Activated T-helper 2 cell treated with anti-CD3 and anti-CD28 coated beads, Interferon-gamma antibody, Interleukin-2, Interleukin-4, amounts not matched to agents 10 μg/mL and 5 μg/mL and 100 μg/mL, durations not matched to agents 14 hours and 24 hours and 36 hours (primary cell): ENCODE results near the gene CRISPLD2. TPM values are rescaled to one million over a fixed set of nuclear protein-coding genes. Genes with fewer than 3 reads are reported as not detected.
"Not testable (repeated sequence)": the region's sequence is repeated elsewhere in the genome, so short reads cannot be mapped to it uniquely, and the experiment has no call there.

Experiments used
- DNase-seq: peaks from one replicate; pipeline ENCODE4 v3.0.0; 2021; ENCODE audit warnings: low spot score
- H3K27ac Mint-ChIP-seq: one replicate; pipeline ENCODE4 v1.8.0; 2021; ENCODE audit warnings: mixed read lengths
- H3K27me3 Mint-ChIP-seq: one replicate; pipeline ENCODE4 v1.8.0; 2021; ENCODE audit warnings: low read depth, mixed read lengths
- H3K36me3 Mint-ChIP-seq: one replicate; pipeline ENCODE4 v1.8.0; 2021; ENCODE audit warnings: low read depth, mixed read lengths
- H3K4me1 Mint-ChIP-seq: one replicate; pipeline ENCODE4 v1.8.0; 2021; ENCODE audit warnings: low read depth, mixed read lengths
- H3K4me3 Mint-ChIP-seq: one replicate; pipeline ENCODE4 v1.8.0; 2021; ENCODE audit warnings: low read depth, mild to moderate bottlenecking, moderate library complexity, mixed read lengths
- H3K9me3 Mint-ChIP-seq: one replicate; pipeline ENCODE4 v1.8.0; 2021; ENCODE audit warnings: mixed read lengths
- intact Hi-C: fragments of 100-400 bp; cut with micrococcal nuclease; formaldehyde crosslinking; loops from one replicate; pipeline ENCODE4 v1.15.1; 2023
- total RNA-seq: library from RNA; stranded (reverse); gene quantifications from 2 replicates; pipeline ENCODE4 v1.2.3, GENCODE V29; 2022

Gene CRISPLD2
- total RNA-seq, 1 donor from 2014 or later: 0.23 TPM

DNA sequence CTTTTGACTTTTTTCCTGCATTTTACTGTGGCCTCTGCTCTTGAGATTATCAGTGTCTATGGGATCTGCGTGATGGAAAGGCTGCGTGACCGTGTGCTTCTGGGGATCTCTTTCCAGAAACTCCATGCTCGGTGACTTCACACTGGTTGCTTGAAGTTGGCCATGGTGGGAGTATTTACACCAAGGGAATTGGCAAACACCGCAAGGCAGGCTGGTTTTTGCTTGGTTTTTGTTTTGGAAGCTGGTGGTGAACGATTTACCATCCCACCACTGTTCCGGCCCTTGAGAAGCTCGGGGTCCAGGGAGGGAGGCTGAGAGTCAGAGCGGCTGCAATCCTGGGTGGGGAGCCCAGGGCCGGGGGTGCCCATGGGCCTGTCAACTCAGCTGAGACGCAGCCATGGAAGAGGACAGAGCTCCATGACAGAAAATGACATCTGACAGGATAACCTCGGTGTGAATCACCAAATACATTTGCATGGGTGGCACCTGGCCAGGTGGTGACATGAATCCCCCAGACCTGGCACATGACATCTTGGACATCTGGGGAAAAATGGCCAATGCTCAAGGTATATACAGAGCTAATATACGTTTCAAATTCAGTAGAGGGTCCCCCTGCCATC lies 11.1 kb downstream of the CRISPLD2 start:
- intact Hi-C loops: no loop called here
- Mint-ChIP-seq H3K9me3 (no peaks in the 10 kb centered on the region), H3K36me3 (no peaks in the 10 kb centered on the region)

DNA sequence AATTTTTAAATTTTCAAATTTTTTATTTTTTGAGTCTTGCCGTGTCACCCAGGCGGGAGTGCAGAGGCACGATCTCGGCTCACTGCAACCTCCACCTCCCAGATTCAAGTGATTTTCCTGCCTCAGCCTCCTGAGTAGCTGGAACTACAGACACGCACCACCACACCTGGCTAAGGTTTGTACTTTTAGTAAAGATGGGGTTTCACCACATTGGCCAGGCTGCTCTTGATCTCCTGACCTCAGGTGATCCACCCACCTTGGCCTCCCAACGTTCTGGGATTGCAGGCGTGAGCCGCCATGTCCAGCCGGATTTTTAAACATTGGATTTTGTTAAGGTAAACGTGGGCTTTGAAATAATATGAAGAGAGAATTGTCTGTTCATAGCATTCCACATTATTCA lies 11.9 kb downstream of the CRISPLD2 start:
- H3K27me3 Mint-ChIP-seq, H3K9me3 Mint-ChIP-seq, DNase-seq, H3K4me1 Mint-ChIP-seq, intact Hi-C loops, H3K36me3 Mint-ChIP-seq, H3K27ac Mint-ChIP-seq, H3K4me3 Mint-ChIP-seq: not testable (repeated sequence)

More for the DNA sequence above, 11.1 kb downstream of the CRISPLD2 start:
- H3K27ac Mint-ChIP-seq: no peak overlapping the region
- DNase-seq: no peak
- H3K27me3 Mint-ChIP-seq: no peaks in the 10 kb centered on the region
- no peaks in the 10 kb centered on the region for H3K4me1 Mint-ChIP-seq
- H3K4me3 Mint-ChIP-seq: no peak overlapping the region

DNA sequence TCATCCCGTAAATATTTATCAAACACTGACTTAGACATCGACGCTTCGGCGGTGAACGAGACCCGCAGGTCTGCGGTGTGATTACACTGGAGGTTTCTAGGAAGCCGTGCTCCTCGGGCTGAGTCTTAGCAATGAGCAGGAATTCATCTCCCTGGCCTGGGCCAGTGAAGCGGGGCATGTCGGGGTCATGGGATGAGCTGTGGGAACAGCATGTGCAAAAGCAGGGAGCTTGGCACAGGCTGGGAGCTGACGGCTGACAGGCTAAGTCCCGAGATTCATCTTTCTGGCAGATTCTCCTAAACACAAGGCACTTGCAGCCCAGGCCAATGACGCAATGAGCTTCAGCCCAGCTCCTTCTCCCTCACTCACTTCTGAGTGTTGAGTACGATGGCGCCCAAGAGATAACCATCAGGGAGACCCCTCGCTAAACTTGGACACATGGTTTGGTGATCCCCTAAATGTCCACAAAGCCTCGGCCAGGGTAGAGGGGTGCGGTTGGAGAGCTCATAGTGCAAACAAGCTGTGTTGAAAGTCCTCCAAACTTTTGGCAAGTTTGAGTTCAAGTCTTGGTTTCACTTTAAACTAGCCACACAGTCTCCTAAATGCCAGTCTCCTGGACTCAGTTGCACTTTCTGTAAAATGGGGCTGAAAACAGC lies 12.8 kb downstream of the CRISPLD2 start:
- no peaks in the 10 kb centered on the region for H3K36me3 Mint-ChIP-seq
- H3K27me3 Mint-ChIP-seq: no peaks in the 10 kb centered on the region
- no peaks in the 10 kb centered on the region for H3K9me3 Mint-ChIP-seq
- no peak for DNase-seq
- no peaks in the 10 kb centered on the region for H3K4me1 Mint-ChIP-seq
- intact Hi-C loops: no loop called here
- H3K4me3 Mint-ChIP-seq: no peak overlapping the region
- H3K27ac Mint-ChIP-seq: no peak overlapping the region

DNA sequence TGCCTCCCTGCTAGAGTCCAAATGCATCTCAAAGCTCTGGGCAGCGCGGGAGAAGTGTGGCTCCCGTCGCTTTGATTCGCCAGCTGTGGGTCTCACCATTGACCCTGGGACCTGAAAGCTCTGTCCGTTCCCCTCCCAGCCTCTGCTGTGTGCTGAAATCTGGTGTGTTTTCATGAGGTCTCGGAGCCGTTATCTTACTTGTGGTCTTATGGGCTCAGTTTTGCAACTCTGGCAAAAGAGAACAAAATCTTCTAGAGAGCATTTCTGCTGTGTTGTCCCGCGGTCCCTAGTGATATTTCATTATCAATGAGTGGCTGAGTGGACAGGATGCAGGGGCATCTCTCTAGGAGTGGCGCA lies 13.3 kb downstream of the CRISPLD2 start:
- Mint-ChIP-seq H3K27me3 (no peaks in the 10 kb centered on the region), H3K36me3 (no peaks in the 10 kb centered on the region), H3K4me3 (no peak overlapping the region), H3K27ac (no peak overlapping the region), H3K9me3 (no peaks in the 10 kb centered on the region), H3K4me1 (no peaks in the 10 kb centered on the region)
- intact Hi-C loops: no loop called here
- no peak for DNase-seq

DNA sequence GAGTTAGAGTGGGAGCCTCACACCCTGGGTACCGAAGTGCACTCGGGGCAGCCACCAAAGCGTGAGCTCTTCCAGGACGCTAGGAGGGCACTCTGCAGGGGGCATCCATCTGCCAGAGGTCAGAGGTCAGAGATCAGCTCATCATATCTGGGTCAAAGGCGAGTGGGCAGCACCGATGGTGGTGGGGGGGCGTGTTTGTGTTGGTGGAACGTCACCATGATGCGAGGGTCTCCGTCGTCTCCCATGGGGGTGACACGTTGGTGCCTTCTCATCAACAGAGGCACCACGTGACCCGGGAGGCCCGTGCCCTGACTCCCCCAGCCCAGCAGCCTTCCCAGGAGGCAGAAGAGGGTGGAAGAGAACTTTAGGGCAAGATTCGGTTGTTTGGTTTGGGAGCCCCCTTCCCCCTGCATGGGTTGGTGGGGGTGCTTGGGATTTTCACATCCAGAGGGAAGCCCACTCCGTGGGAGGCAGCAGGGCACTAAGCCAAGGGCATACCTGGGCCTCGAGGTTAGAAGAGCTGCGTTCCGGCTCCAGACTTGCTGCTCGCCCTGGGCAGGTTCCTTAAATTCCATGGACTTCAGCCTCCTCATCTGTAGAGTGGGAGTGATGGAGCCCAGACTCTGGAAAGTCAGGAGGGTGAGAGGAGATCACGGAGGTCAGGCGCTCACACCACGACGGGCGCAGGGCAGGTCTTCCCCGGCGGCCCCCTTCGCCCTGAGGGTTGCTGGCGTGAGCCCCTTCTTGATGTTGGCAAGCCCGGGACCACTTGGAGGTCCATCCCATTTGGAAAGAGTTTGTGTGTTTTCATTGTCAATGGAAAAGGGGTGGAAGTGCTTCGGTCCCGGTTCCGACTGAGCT lies 14.0 kb downstream of the CRISPLD2 start:
- Mint-ChIP-seq H3K27me3 (no peaks in the 10 kb centered on the region), H3K4me1 (no peaks in the 10 kb centered on the region), H3K9me3 (no peaks in the 10 kb centered on the region), H3K27ac (no peak overlapping the region), H3K36me3 (no peaks in the 10 kb centered on the region), H3K4me3 (no peak overlapping the region)
- intact Hi-C loops: no loop called here
- DNase-seq: no peak

DNA sequence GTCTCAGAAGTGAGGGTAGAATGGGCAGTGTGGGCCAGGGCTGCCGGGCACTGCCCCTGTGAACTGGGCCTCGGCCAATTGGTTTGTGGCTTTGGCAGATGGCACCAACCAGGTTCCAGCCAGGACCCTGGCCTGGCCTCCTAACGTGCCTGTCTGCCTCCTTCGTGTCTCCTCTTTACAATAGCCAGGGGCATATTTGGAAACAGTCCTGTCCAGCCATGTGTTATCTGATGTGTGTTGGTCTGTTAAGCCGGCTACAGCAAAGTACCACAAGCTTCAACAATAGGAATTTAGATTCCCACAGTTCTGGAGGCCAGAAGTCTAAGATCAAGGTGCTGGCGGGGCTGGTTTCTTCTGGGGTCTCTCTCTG lies 14.6 kb downstream of the CRISPLD2 start:
- Mint-ChIP-seq H3K4me1 (no peaks in the 10 kb centered on the region), H3K4me3 (no peak overlapping the region), H3K9me3 (no peaks in the 10 kb centered on the region), H3K27me3 (no peaks in the 10 kb centered on the region), H3K27ac (no peak overlapping the region), H3K36me3 (no peaks in the 10 kb centered on the region)
- no peak for DNase-seq
- intact Hi-C loops: no loop called here

DNA sequence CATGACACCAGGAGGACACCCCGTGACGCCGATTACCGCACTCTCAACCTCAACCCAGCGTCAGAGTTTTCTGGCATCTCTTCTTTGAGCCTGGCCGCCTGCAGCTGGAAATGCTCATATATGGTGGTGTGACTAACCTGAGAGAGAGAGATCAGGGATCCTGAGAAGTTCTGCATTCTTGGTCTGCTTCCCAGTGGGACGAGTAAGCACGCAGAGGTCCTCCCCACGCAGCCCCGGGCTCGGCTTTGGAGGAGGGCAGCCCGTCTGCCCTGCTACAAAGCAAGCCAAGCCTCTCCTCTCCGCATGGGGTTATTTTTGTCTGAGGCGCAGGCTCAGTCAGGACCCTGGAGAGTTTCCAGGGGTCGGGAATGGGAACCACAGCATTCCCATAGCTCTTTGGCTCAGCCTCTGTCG lies 16.5 kb downstream of the CRISPLD2 start:
- Mint-ChIP-seq H3K27ac (no peak overlapping the region), H3K27me3 (peaks cover 9% of the 10 kb centered on the region), H3K4me3 (no peak overlapping the region), H3K9me3 (no peaks in the 10 kb centered on the region), H3K4me1 (no peaks in the 10 kb centered on the region), H3K36me3 (no peaks in the 10 kb centered on the region)
- DNase-seq: no peak
- intact Hi-C loops: no loop called here

DNA sequence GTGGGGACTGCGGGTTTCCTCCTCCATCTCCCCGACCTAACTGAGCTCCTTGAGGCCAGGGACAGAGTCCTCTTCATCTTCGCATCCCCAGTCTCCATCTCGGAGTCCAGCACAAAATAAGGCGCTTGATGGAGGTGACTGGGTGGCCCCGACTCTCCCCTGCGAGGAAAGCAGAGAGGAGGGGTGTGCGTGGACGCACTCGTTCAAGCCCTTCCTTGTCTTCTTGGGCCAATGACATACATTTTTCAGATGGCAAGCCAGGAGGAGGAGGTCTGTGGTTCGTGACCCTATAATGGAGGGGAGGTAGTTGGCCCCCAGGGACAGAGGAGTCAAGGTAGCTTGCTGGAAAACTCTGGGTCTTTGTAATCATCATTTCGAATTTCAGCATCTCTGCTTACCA lies 17.2 kb downstream of the CRISPLD2 start:
- no peak for DNase-seq
- no peaks in the 10 kb centered on the region for H3K36me3 Mint-ChIP-seq
- H3K4me1 Mint-ChIP-seq: peaks cover 2% of the 10 kb centered on the region
- intact Hi-C loops: no loop called here
- no peak overlapping the region for H3K27ac Mint-ChIP-seq
- no peak overlapping the region for H3K4me3 Mint-ChIP-seq
- no peaks in the 10 kb centered on the region for H3K9me3 Mint-ChIP-seq
- peaks cover 15% of the 10 kb centered on the region for H3K27me3 Mint-ChIP-seq

DNA sequence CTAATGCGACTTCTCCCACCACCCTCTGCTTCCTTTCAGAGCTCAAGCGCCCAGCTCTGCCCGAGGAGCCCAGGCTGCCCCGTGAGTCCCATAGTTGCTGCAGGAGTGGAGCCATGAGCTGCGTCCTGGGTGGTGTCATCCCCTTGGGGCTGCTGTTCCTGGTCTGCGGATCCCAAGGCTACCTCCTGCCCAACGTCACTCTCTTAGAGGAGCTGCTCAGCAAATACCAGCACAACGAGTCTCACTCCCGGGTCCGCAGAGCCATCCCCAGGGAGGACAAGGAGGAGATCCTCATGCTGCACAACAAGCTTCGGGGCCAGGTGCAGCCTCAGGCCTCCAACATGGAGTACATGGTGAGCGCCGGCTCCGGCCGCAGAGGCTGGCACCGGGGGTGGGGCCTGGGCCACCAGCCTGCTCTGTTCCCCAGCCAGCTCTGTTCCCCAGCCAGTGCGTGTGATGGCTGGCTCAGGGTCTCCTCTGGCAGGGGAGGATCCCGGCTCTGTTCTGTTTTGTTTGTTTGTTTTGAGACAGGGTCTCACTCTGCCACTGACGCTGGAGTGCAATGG lies 18.7 kb downstream of the CRISPLD2 start:
- Mint-ChIP-seq H3K9me3 (no peaks in the 10 kb centered on the region), H3K4me3 (no peak overlapping the region), H3K27me3 (peaks cover 15% of the 10 kb centered on the region), H3K27ac (no peak overlapping the region), H3K36me3 (no peaks in the 10 kb centered on the region), H3K4me1 (peaks cover 2% of the 10 kb centered on the region)
- intact Hi-C loops: no loop called here
- no peak for DNase-seq

DNA sequence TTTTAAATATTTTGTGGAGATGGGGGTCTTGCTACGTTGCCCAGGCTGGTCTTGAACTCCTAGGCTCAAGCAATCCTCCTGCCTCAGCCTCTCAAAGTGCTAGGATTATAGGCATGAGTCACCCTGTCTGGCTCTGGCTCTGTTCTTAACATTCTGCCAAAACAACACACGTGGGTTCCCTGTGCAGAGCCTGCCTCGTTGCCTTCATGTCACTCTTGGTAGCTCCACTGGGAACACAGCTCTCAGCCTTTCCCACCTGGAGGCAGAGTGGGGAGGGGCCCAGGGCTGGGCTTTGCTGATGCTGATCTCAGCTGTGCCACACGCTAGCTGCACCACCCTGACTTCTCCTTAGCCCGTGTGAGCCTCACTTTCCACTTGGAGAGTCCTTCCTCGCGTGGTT lies 19.3 kb downstream of the CRISPLD2 start:
- H3K4me1 Mint-ChIP-seq: peaks cover 2% of the 10 kb centered on the region
- no peak for DNase-seq
- H3K36me3 Mint-ChIP-seq: no peaks in the 10 kb centered on the region
- intact Hi-C loops: no loop called here
- no peak overlapping the region for H3K4me3 Mint-ChIP-seq
- peaks cover 15% of the 10 kb centered on the region for H3K27me3 Mint-ChIP-seq
- H3K27ac Mint-ChIP-seq: no peak overlapping the region
- H3K9me3 Mint-ChIP-seq: no peaks in the 10 kb centered on the region

DNA sequence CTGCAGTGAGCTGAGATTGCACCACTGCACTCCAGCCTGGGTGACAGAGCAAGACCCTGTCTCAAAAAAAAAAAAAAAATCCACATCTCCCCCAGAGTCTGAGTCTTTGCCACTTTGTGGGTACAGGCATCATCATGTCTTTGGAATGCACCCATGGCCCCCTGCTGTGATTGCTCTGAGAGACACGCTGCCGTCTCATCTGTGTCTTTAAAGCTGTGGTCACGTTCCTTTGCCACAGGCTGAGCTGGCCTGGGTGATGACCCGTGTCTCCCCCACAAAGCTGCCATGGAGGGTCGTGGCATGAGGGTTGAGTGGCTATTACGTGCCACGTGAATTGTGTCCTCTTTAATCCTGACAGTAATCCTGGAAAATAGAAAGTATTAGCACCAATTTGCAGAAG lies 20.2 kb downstream of the CRISPLD2 start:
- no peak for DNase-seq
- intact Hi-C loops: no loop called here
- Mint-ChIP-seq H3K27ac (no peak overlapping the region), H3K9me3 (no peaks in the 10 kb centered on the region), H3K27me3 (peaks cover 15% of the 10 kb centered on the region), H3K4me1 (peaks cover 2% of the 10 kb centered on the region), H3K36me3 (no peaks in the 10 kb centered on the region), H3K4me3 (no peak overlapping the region)

DNA sequence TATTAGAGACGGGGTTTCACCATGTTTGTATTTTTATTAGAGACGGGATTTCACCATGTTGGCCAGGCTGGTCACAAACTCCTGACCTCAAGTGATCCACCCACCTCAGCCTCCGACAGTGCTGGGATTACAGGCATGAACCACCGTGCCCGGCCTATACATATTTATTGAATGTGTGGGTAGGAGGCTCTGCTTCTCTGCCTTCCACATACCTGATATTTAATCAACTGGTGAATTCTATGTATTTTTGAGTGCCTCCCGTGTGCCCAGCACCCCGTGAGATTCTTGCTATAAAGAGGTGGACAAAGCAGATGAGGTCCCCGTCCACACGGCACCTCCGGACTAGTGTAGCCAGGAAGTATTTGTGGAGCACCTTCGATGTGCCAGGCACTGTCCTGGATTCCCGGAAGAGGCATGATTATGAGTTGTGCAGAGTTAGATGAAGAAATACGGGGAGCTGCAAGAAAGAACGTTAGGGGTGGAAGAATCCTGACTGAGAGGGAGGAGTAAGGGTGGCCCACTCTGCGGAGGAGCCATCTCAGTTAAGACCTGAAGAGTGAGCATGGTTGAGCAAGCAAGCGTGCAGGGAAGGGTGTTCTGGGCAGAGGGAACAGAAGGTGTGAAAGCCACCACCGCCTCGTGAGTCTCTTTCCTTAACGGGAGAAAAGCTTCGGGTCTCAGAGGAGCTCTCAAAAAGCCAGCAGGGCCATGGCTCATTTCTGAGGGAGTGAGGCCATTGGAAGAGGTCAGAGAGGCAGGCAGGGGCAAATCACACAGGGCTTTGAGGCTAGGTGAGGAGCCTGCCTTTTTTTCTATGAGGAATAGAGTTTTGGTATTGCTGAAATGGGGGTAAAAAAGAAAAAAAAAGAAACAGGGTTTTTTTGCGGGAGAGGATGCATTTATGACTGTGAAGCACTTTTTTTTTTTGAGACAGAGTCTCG lies 21.2 kb downstream of the CRISPLD2 start:
- Mint-ChIP-seq H3K27me3 (peaks cover 15% of the 10 kb centered on the region), H3K4me1 (peaks cover 2% of the 10 kb centered on the region), H3K4me3 (no peak overlapping the region), H3K36me3 (no peaks in the 10 kb centered on the region), H3K9me3 (no peaks in the 10 kb centered on the region), H3K27ac (no peak overlapping the region)
- intact Hi-C loops: no loop called here
- DNase-seq: no peak
